Epithelial cell of prostate (primary cell): ENCODE data around the gene SHB.

Source experiments
- DNase-seq: peaks from one replicate; pipeline ENCODE4 v3.0.0-alpha.2; 2011; ENCODE audit warnings: low read depth, low spot score
- H3K27ac ChIP-seq: fragments of 450-650 bp; 2 replicates; pipeline ENCODE4 v1.5.1; 2017; ENCODE audit warnings: mild to moderate bottlenecking

The SHB gene

GRCh38 chr9:38029915-38030638, 39.0 kb downstream of the SHB start:
- DNase-seq = no peak
- no peak overlapping the region for H3K27ac ChIP-seq

- no peak for DNase-seq
- H3K27ac ChIP-seq = peak overlapping the region; percentile 97
These were observed 41.3 kb downstream of the SHB start for GRCh38 chr9:38027714-38028113.

GRCh38 chr9:38026840-38027527, 42.0 kb downstream of the SHB start:
- DNase-seq = no peak
- peak overlapping the region; percentile 97 for H3K27ac ChIP-seq

GRCh38 chr9:38026021-38026809, 42.8 kb downstream of the SHB start:
- peak; percentile 77 for DNase-seq
- peak overlapping the region; percentile 97 for H3K27ac ChIP-seq

DNA sequence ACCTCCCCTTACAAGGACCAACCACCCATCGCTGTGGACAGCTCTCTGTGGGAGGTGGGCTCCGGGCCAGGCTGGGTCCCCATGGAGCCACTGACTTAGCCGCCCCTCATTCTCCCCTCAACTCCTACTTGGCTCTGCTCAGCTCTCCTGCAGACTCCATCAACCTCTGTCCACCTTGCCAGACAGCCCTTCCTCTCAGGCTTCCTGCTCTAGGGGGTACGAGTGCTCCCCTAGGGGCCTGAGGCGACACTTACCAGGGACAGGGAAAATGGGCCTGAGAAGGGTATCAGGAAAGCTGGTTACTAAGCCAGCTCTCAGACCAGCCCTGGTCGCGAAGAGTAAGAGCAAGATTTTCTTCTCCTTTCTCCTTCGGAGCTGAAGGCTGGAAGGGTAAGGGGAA, 43.9 kb downstream of the SHB start:
- DNase-seq = no peak
- peak overlapping the region; percentile 97 for H3K27ac ChIP-seq

DNA sequence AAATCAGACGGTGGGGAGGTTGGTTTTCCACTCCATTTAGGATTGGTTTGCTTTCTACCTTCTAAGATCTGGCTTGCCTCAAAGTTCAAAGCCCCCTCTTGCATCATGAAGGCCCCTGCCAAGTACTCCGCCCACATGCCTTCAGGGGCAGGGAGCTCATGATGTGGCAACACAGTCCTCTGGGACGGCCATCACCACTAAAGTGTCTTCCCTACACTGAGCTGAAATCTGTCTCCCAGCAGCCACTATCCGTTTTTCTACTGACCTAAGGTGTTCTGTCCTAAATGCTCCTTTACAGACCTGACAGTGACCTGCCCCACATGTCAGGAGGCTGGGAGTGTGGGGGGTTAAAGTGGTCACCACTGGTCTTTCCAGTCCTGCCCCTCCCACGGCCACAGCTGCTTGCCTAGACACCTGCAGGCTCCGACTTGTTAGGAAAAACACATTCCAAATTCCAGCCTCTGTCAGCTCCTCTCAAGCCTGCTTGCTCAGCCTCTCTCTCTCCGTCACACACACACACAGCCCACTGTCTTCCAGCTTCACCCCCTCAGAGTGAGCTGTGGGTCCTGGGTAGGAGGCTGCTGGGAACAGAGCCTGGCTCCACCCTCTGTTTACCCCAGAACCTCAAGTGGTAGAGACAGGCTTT, 44.9 kb downstream of the SHB start:
- peak overlapping the region; percentile 97 for H3K27ac ChIP-seq

GRCh38 chr9:38023661-38024035, 45.4 kb downstream of the SHB start:
- DNase-seq = no peak
- peak overlapping the region; percentile 97 for H3K27ac ChIP-seq

More for the DNA sequence above, 44.9 kb downstream of the SHB start:
- DNase-seq = peak; percentile 84

DNA sequence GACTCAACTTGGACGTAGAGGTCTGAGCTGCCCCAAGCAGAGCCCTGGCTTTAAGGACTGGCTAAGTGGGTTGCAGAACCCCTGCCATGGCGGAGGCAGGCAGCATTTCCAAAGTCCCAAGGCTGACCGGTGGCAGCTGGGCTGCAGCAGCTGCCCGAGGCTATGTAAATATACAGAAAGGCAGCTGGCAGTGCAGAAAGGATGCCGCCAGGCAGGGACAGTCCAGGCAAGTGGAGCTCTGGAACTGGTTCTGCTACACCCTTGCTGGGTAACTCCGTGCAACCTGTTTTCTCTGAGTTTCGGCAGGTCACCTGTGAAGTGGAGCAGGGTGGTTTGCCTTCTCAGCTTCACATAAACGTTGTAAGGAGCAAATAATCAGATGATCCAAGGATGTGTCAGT, 46.0 kb downstream of the SHB start:
- H3K27ac ChIP-seq = peak overlapping the region; percentile 97
- no peak for DNase-seq

- peak overlapping the region; percentile 97 for H3K27ac ChIP-seq
- DNase-seq = no peak
These were observed 46.7 kb downstream of the SHB start for GRCh38 chr9:38022203-38022895.

DNA sequence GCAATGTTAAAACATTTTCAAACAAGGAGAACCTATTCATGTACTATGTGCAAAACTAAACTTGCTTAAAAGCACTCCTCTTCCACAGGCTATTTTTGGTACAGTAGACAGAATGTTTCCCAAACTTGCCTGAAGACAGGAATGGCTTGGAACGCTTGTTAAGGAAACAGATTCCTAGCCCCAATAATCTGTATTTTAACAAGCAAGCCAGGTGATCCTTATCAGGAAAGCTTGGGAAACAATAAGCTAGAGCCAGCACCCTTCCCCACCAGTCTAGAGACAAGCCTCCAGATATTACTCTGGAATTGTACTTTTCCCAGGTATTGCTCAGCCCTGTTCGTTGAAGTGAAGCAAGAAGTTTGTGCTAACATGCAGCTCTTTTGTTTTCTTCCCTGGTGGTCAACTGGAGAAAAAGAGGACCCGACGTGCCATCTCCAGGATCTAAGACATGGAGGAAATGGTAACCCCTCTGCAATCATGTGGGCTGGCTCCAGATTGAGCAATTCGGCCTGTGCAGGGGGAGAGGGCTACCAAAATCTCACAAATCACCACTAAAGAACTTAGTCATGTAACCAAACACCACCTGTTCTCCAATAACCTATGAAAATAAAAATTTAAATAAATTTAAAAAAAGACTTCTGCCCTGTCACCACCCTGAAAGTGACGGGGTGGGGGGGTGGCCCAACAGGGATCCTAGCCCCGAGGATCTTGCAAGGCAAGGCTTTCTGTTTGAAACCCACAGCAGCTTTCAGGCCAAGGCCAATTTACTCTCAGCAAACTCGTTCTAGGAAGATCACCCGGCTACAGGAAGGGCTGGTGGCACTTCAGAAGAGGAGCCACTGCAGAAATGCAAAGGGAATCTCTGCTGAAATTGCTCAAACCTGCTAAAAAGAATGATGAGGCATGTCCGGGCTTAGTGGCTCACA, 48.6 kb downstream of the SHB start:
- peak overlapping the region; percentile 71 for H3K27ac ChIP-seq
- DNase-seq = no peak

GRCh38 chr9:38019731-38020130, 49.3 kb downstream of the SHB start:
- H3K27ac ChIP-seq = peak overlapping the region; percentile 71
- no peak for DNase-seq

GRCh38 chr9:38018958-38019602, 49.9 kb downstream of the SHB start:
- peak overlapping the region; percentile 71 for H3K27ac ChIP-seq

GRCh38 chr9:38018241-38018957, 50.6 kb downstream of the SHB start:
- H3K27ac ChIP-seq = peak overlapping the region; percentile 71
- DNase-seq = no peak

More at GRCh38 chr9:38018958-38019602, 49.9 kb downstream of the SHB start:
- DNase-seq = no peak

DNA sequence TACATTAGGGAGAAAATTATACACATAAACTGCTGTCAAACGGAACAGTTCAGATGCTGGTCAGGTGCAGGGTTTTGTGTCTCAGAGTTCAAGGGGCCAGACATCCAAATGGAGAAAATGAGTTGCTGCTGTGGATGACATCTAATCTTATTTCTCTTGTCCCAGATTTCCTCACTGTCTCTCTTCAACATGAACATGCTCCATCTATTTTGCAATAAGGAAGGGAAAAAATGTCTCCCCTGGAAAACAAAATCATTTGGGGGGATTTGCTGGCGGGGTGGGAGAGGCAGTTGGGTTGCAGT, 51.2 kb downstream of the SHB start:
- DNase-seq = no peak
- peak overlapping the region; percentile 71 for H3K27ac ChIP-seq

GRCh38 chr9:38017149-38017884, 51.7 kb downstream of the SHB start:
- no peak for DNase-seq
- peak overlapping the region; percentile 71 for H3K27ac ChIP-seq

GRCh38 chr9:38016375-38017135, 52.5 kb downstream of the SHB start:
- H3K27ac ChIP-seq = peak overlapping the region; percentile 71
- DNase-seq = no peak

GRCh38 chr9:38015906-38016305, 53.1 kb downstream of the SHB start:
- no peak for DNase-seq
- peak overlapping the region; percentile 71 for H3K27ac ChIP-seq
